Measurements from ENCODE around the gene MAGED1.

DNA sequence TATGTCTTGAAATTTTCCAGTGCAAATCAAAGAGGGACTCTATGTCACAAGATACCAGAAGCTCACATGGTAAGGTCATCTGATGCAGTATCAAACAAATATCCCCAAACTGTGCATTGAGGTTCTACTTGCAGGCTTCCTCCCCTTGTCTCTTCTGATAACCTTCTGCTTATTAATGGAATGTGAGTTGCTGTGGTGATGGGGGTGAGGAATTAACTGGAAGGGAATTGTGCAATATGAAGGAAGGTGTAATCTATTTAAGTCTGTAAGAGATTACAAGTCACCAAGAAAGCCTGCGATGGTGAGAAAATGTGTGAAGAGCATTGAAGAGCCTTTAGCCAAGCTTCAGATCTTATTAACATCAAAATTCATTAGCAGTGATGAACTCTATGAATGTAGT, 15.4 kb upstream of the MAGED1 start:
- TF ChIP-seq POLR2A (IDR thresholded peaks at IDR 0.05; ENCODE audit: extremely low read depth, insufficient read length), result no peak
- no peak for TF ChIP-seq CTCF (IDR thresholded peaks at IDR 0.05; ENCODE audit: low read depth, low read length)
- TF ChIP-seq MYC (IDR thresholded peaks at IDR 0.05; ENCODE audit: low read depth, low read length), result no peak
- TF ChIP-seq, protein P1, sequence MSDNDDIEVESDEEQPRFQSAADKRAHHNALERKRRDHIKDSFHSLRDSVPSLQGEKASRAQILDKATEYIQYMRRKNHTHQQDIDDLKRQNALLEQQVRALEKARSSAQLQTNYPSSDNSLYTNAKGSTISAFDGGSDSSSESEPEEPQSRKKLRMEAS (IDR thresholded peaks at IDR 0.05; ENCODE audit: low read depth, low read length), result no peak

Measured in NB4 (cell line).